Measurements from ENCODE around the gene CATSPER3. TPM values are rescaled to one million over a fixed set of nuclear protein-coding genes. Genes with fewer than 3 reads are reported as not detected.

CATSPER3 gene
- total and polyA plus RNA-seq, 2 of the 8 experiments (the other 6 are each of a cell fraction or from before 2014, with no cell fraction given), result 0.62 TPM; not detected in 1

GRCh38 chr5:135061001-135061400, 93.3 kb downstream of the CATSPER3 start:
- no peak overlapping the region for H2BK12ac ChIP-seq (ENCODE audit: low read depth, low read length)
- no peak overlapping the region for H2BK15ac ChIP-seq (ENCODE audit: low read length)
- ChIA-PET POLR2A (ENCODE audit: partially characterized antibody) (interaction anchor here (0.7 kb wide), 1 partner anchor 9 kb away, joined by 3 read pairs; no protein-coding TSS in a partner anchor), CTCF (ENCODE audit: partially characterized antibody) (interaction anchor here (0.6 to 4.9 kb wide), 8 partner anchors 8 to 144 kb away, joined by 3 to 27 read pairs (median 4); no protein-coding TSS in a partner anchor)
- no peaks in the 10 kb centered on the region for H3K79me2 ChIP-seq (ENCODE audit: control insufficient read depth in 1 of 2, insufficient read depth in 2 of 2, low read length in 2 of 2)
- H2BK120ac ChIP-seq (replicated peaks; ENCODE audit: low read depth, low read length), result no peak overlapping the region
- no peaks in the 10 kb centered on the region for H3K9me3 ChIP-seq (ENCODE audit: insufficient read depth in 2 of 2, low read depth in 1 of 2, low read length in 1 of 2)
- no peak overlapping the region for H3K4me2 ChIP-seq (ENCODE audit: insufficient read depth in 1 of 2, low read depth in 2 of 2, low read length in 2 of 2)
- FAIRE-seq, result no peak
- no peak overlapping the region for H4K8ac ChIP-seq (ENCODE audit: extremely low read depth, insufficient read depth, low read length)
- no peak overlapping the region for H3K23ac ChIP-seq (ENCODE audit: insufficient read length)
- H4K5ac ChIP-seq (ENCODE audit: insufficient read length, low read depth, low read length), result no peak overlapping the region
- H3K4me3 ChIP-seq (ENCODE audit: extremely low read depth in 1 of 4, insufficient read depth in 2 of 4, low read depth in 3 of 4, low read length in 4 of 4), result no peak overlapping the region
- WGBS, 2 experiments (ENCODE audit: extremely low coverage in 1 of 2, insufficient coverage in 1 of 2, insufficient read length in 1 of 2, insufficient replicate concordance in 2 of 2, low coverage in 1 of 2, low lambda C conversion rate in 2 of 2, missing lambda C conversion rate in 1 of 2), result 95% methylated on average over 6 of the region's 6 CpGs; no CpG with 5 or more reads in 1 of the 2 experiments
- no peak overlapping the region for H3K18ac ChIP-seq (ENCODE audit: extremely low read depth, low read length)
- H3K23me2 ChIP-seq (ENCODE audit: low read depth, low read length), result no peaks in the 10 kb centered on the region; the same call in 1 of the 2 replicates
- H3K27me3 ChIP-seq (replicated peaks in 1 of 4; ENCODE audit: control insufficient read depth in 3 of 4, extremely low read depth in 1 of 4, insufficient read depth in 3 of 4, low read length in 3 of 4), result peaks cover 0 to 10% (median 6%) of the 10 kb centered on the region in 4 experiments; a peak in 4 of 7 replicates
- no peak overlapping the region for H3K9ac ChIP-seq (replicated peaks in 1 of 4; ENCODE audit: extremely low read depth in 1 of 4, low read depth in 3 of 4, low read length in 3 of 4)
- H3K14ac ChIP-seq (ENCODE audit: insufficient read length), result no peak overlapping the region
- no peaks in the 10 kb centered on the region for H4K20me1 ChIP-seq (replicated peaks in 1 of 2; ENCODE audit: control insufficient read depth in 1 of 2, insufficient read depth in 2 of 2, low read length in 2 of 2)
- H2AFZ ChIP-seq (ENCODE audit: low read length), result no peak overlapping the region
- no peaks in the 10 kb centered on the region for H3K36me3 ChIP-seq (ENCODE audit: control insufficient read depth in 2 of 4, insufficient read depth in 4 of 4, low read length in 3 of 4)
- H3K27ac ChIP-seq (ENCODE audit: low read depth, low read length), result no peak overlapping the region
- no peak for DNase-seq (ENCODE audit: low read depth in 1 of 2, low spot score in 2 of 2)
- no peaks in the 10 kb centered on the region for H3K79me1 ChIP-seq (ENCODE audit: low read depth, low read length)
- H3K4me1 ChIP-seq (replicated peaks in 1 of 4; ENCODE audit: control insufficient read depth in 3 of 4, insufficient read depth in 4 of 4, low read length in 3 of 4), result 0 out of 7 replicates have a peak, but pooled peaks cover 0 to 2% (median 0%) of the 10 kb centered on the region in 4 experiments
- no peak overlapping the region for H2BK20ac ChIP-seq (ENCODE audit: low read length)
- no peak overlapping the region for H2BK5ac ChIP-seq (ENCODE audit: low read depth, low read length)
- no peak overlapping the region for H4K91ac ChIP-seq (replicated peaks; ENCODE audit: insufficient read length, low read length)
- no peak overlapping the region for H2AK5ac ChIP-seq (ENCODE audit: low read depth, low read length)
- H3K4ac ChIP-seq (replicated peaks; ENCODE audit: insufficient read length, low read depth, low read length), result no peak overlapping the region
- H3K56ac ChIP-seq (replicated peaks; ENCODE audit: insufficient read length, low read depth, low read length), result no peak overlapping the region
- TF ChIP-seq NRF1 (IDR thresholded peaks at IDR 0.05; ENCODE audit: low read depth, low read length), result no peak
- no peak for TF ChIP-seq RBBP5 (IDR thresholded peaks at IDR 0.05; ENCODE audit: borderline replicate concordance, low read depth, low read length)
- no peak for TF ChIP-seq CBX5 (IDR thresholded peaks at IDR 0.05; ENCODE audit: low read depth, low read length)
- no peak for TF ChIP-seq CEBPB (IDR thresholded peaks at IDR 0.05; ENCODE audit: low read depth, low read length)
- no peak for TF ChIP-seq KDM4A (IDR thresholded peaks at IDR 0.05; ENCODE audit: low read depth, low read length, severe bottlenecking)
- TF ChIP-seq SAP30 (IDR thresholded peaks at IDR 0.05; ENCODE audit: insufficient read depth, insufficient replicate concordance, low read length), result no peak
- no peak for TF ChIP-seq E2F6 (IDR thresholded peaks at IDR 0.05)
- no peak for TF ChIP-seq BACH1 (IDR thresholded peaks at IDR 0.05; ENCODE audit: low read length)
- TF ChIP-seq RFX5 (IDR thresholded peaks at IDR 0.05; ENCODE audit: borderline replicate concordance, low read depth, low read length), result no peak
- no peak for TF ChIP-seq PHF8 (conservative IDR thresholded peaks at IDR 0.05; ENCODE audit: low read depth, low read length)
